GM23338 (cell line): ENCODE results near the gene SH3RF3. TPM values are rescaled to one million over a fixed set of nuclear protein-coding genes. Genes with fewer than 3 reads are reported as not detected.

Experiments
- ATAC-seq: fragments of 200-7000 bp; cut with Tn5 transposase; 3 replicates; pipeline ENCODE4 v1.9.1; 2020
- DNase-seq: peaks from one replicate; pipeline ENCODE4 v3.0.0-alpha.2; 2015; ENCODE audit warnings: low spot score
- H2AFZ ChIP-seq: fragments of 200-600 bp; sonication (generic); 2 replicates; pipeline ENCODE4 v1.8.0; 2016; ENCODE audit warnings: antibody characterized with exemption, mild to moderate bottlenecking, moderate library complexity
- H3F3A ChIP-seq: fragments of 200-600 bp; sonication (generic); replicated peaks from 2 replicates; pipeline ENCODE4 v1.8.0; 2017; ENCODE audit warnings: antibody characterized with exemption, mixed run types, low read depth
- H3K27ac ChIP-seq: fragments of 200-600 bp; sonication (generic); 2 replicates; pipeline ENCODE4 v1.6.1; 2016; ENCODE audit warnings: low read depth
- H3K27me3 ChIP-seq: fragments of 200-600 bp; sonication (generic); 2 replicates; pipeline ENCODE4 v1.8.0; 2016; ENCODE audit warnings: mild to moderate bottlenecking, mixed run types, moderate library complexity; ENCODE audit not compliant: insufficient read depth
- H3K36me3 ChIP-seq: fragments of 200-600 bp; sonication (generic); 2 replicates; pipeline ENCODE4 v1.8.0; 2016; ENCODE audit warnings: mild to moderate bottlenecking; ENCODE audit not compliant: insufficient read depth
- H3K4me1 ChIP-seq: fragments of 200-600 bp; sonication (generic); 2 replicates; pipeline ENCODE4 v1.8.0; 2016; ENCODE audit warnings: mild to moderate bottlenecking, moderate library complexity; ENCODE audit not compliant: insufficient read depth
- H3K4me2 ChIP-seq: fragments of 200-600 bp; sonication (generic); 2 replicates; pipeline ENCODE4 v1.7.1; 2017; ENCODE audit warnings: mixed run types
- H3K4me3 ChIP-seq: fragments of 200-600 bp; sonication (generic); 2 replicates; pipeline ENCODE4 v1.6.1; 2016; ENCODE audit warnings: mixed run types
- H3K79me2 ChIP-seq: fragments of 200-600 bp; sonication (generic); replicated peaks from 2 replicates; pipeline ENCODE4 v1.8.0; 2017; ENCODE audit warnings: mild to moderate bottlenecking; ENCODE audit not compliant: insufficient read depth
- H3K9me2 ChIP-seq: fragments of 200-600 bp; sonication (generic); 2 replicates; pipeline ENCODE4 v1.8.0; 2017; ENCODE audit not compliant: insufficient read depth
- H4K20me1 ChIP-seq: fragments of 200-600 bp; sonication (generic); replicated peaks from 2 replicates; pipeline ENCODE4 v1.8.0; 2017; ENCODE audit warnings: mild to moderate bottlenecking; ENCODE audit not compliant: insufficient read depth
- H3K27ac Mint-ChIP-seq: 2 replicates; pipeline ENCODE4 v1.8.0; 2020; ENCODE audit warnings: inconsistent platforms, mild to moderate bottlenecking, moderate library complexity, mixed read lengths
- H3K27me3 Mint-ChIP-seq: 3 replicates; pipeline ENCODE4 v1.8.0; 2022; ENCODE audit warnings: low read depth, mild to moderate bottlenecking, moderate library complexity, mixed read lengths, inconsistent platforms; ENCODE audit not compliant: insufficient read depth, poor library complexity
- H3K36me3 Mint-ChIP-seq: 3 replicates; pipeline ENCODE4 v1.8.0; 2021; ENCODE audit warnings: low read depth, mild to moderate bottlenecking, inconsistent platforms, moderate library complexity, mixed read lengths
- H3K4me1 Mint-ChIP-seq: 3 replicates; pipeline ENCODE4 v1.8.0; 2020; ENCODE audit warnings: mild to moderate bottlenecking, inconsistent platforms, mixed read lengths
- H3K4me3 Mint-ChIP-seq: 3 replicates; pipeline ENCODE4 v1.8.0; 2021; ENCODE audit warnings: moderate library complexity, mild to moderate bottlenecking, inconsistent platforms, mixed read lengths
- H3K9me3 Mint-ChIP-seq: 3 replicates; pipeline ENCODE4 v1.8.0; 2020; ENCODE audit warnings: moderate library complexity, mild to moderate bottlenecking, inconsistent platforms, mixed read lengths
- CTCF ChIP-seq, 2 experiments: fragments of 200-600 bp in 1 of 2; sonication (generic) in 1 of 2; conservative IDR thresholded peaks; 2 replicates each; pipeline versions ENCODE4 v1.5.1 to v1.6.1; 2016 to 2017; ENCODE audit warnings: antibody characterized with exemption in 2 of 2, low read depth in 2 of 2, mild to moderate bottlenecking in 2 of 2, moderate library complexity in 1 of 2
- EZH2 ChIP-seq: fragments of 200-600 bp; sonication (generic); IDR thresholded peaks from one replicate; pipeline ENCODE4 v1.8.0; 2017; ENCODE audit warnings: antibody characterized with exemption, mild to moderate bottlenecking, low read depth; ENCODE audit not compliant: unreplicated experiment
- POLR2AphosphoS5 ChIP-seq: IDR thresholded peaks from 2 replicates; pipeline ENCODE4 v1.6.1; 2016; ENCODE audit warnings: antibody characterized with exemption, low read depth
- ZNF114 ChIP-seq: fragments of 250-450 bp; sonication (Bioruptor Pico); IDR thresholded peaks from 2 replicates; pipeline ENCODE4 v1.5.0; 2020; ENCODE audit warnings: mild to moderate bottlenecking, moderate library complexity
- ZNF462 ChIP-seq: fragments of 250-450 bp; sonication (Bioruptor Pico); IDR thresholded peaks from 2 replicates; pipeline ENCODE4 v1.5.0; 2020; ENCODE audit warnings: mild to moderate bottlenecking, moderate library complexity
- polyA plus RNA-seq: library from polyadenylated mRNA; unstranded; fragments of >200 nt; fragmentation: Nextera tagmentation; extraction: Ambion mirVana; gene quantifications from 2 replicates; pipeline ENCODE4 v1.2.1, GENCODE V29; 2016
- total RNA-seq: library from RNA; depleted of rRNA; stranded (reverse); fragments of >200 nt; shearing (Covaris generic); gene quantifications from 2 replicates; pipeline ENCODE4 v1.2.3, GENCODE V29; 2014

The SH3RF3 gene
- total and polyA plus RNA-seq, 2 experiments from 2014 or later: 0.11 to 0.63 TPM

GRCh38 chr2:109519513-109519912 lies 390.5 kb downstream of the SH3RF3 start:
- H3K27me3 Mint-ChIP-seq: peaks cover 9% of the 10 kb centered on the region
- no peak for ATAC-seq
- no peaks in the 10 kb centered on the region for H3K36me3 Mint-ChIP-seq
- Histone ChIP-seq H3K27me3 (no peaks in the 10 kb centered on the region), H3K36me3 (no peaks in the 10 kb centered on the region), H3K79me2 (no peaks in the 10 kb centered on the region), H3K9me2 (no peaks in the 10 kb centered on the region), H4K20me1 (no peaks in the 10 kb centered on the region), H3F3A (no peaks in the 10 kb centered on the region), H3K27ac (no peak overlapping the region), H3K4me2 (no peak overlapping the region), H2AFZ (no peak overlapping the region), H3K4me1 (no peaks in the 10 kb centered on the region), H3K4me3 (no peak overlapping the region)
- no peak overlapping the region for H3K4me3 Mint-ChIP-seq
- no peaks in the 10 kb centered on the region for H3K9me3 Mint-ChIP-seq
- peaks cover 4% of the 10 kb centered on the region; the same call in 1 of the 3 replicates for H3K4me1 Mint-ChIP-seq
- DNase-seq: no peak
- TF ChIP-seq POLR2AphosphoS5: no peak
- TF ChIP-seq EZH2: no peak
- TF ChIP-seq CTCF (conservative IDR thresholded peaks at IDR 0.05; ENCODE audit: low read depth in 2 of 2): no peak
- no peak for TF ChIP-seq ZNF462 (CRISPR knock-in tag)
- TF ChIP-seq ZNF114 (CRISPR knock-in tag): no peak
- no peak overlapping the region for H3K27ac Mint-ChIP-seq
